ENCODE measurements around the gene POU2AF3.

The POU2AF3 gene

GRCh38 chr11:111324277-111324720 is 26.0 kb downstream of the POU2AF3 start:
- no peak for TF ChIP-seq CTCF (IDR thresholded peaks at IDR 0.05; ENCODE audit: borderline replicate concordance, control extremely low read depth, extremely low read depth, insufficient read depth, missing control alignments)
- in situ Hi-C loops (cut with MboI; ENCODE audit: low sequenced_read_pairs, unreplicated experiment) = no loop called here
- DNase-seq (ENCODE audit: low spot score) = no peak

GRCh38 chr11:111325259-111325658 is 26.9 kb downstream of the POU2AF3 start:
- no peak for TF ChIP-seq CTCF (IDR thresholded peaks at IDR 0.05; ENCODE audit: borderline replicate concordance, control extremely low read depth, extremely low read depth, insufficient read depth, missing control alignments)
- no peak for DNase-seq (ENCODE audit: low spot score)
- in situ Hi-C loops (cut with MboI; ENCODE audit: low sequenced_read_pairs, unreplicated experiment) = no loop called here

GRCh38 chr11:111326824-111327223 is 28.5 kb downstream of the POU2AF3 start:
- no peak for TF ChIP-seq CTCF (IDR thresholded peaks at IDR 0.05; ENCODE audit: borderline replicate concordance, control extremely low read depth, extremely low read depth, insufficient read depth, missing control alignments)
- no peak for DNase-seq (ENCODE audit: low spot score)
- in situ Hi-C loops (cut with MboI; ENCODE audit: low sequenced_read_pairs, unreplicated experiment) = no loop called here

GRCh38 chr11:111327908-111328624 is 29.7 kb downstream of the POU2AF3 start:
- in situ Hi-C loops (cut with MboI; ENCODE audit: low sequenced_read_pairs, unreplicated experiment) = no loop called here
- DNase-seq (ENCODE audit: low spot score) = no peak
- no peak for TF ChIP-seq CTCF (IDR thresholded peaks at IDR 0.05; ENCODE audit: borderline replicate concordance, control extremely low read depth, extremely low read depth, insufficient read depth, missing control alignments)

- in situ Hi-C loops (cut with MboI; ENCODE audit: low sequenced_read_pairs, unreplicated experiment) = no loop called here
- DNase-seq (ENCODE audit: low spot score) = no peak
- no peak for TF ChIP-seq CTCF (IDR thresholded peaks at IDR 0.05; ENCODE audit: borderline replicate concordance, control extremely low read depth, extremely low read depth, insufficient read depth, missing control alignments)
These were observed 31.2 kb downstream of the POU2AF3 start for GRCh38 chr11:111329306-111330204.

GRCh38 chr11:111330234-111330893 is 32.0 kb downstream of the POU2AF3 start:
- in situ Hi-C loops (cut with MboI; ENCODE audit: low sequenced_read_pairs, unreplicated experiment) = no loop called here
- DNase-seq (ENCODE audit: low spot score) = no peak
- TF ChIP-seq CTCF (IDR thresholded peaks at IDR 0.05; ENCODE audit: borderline replicate concordance, control extremely low read depth, extremely low read depth, insufficient read depth, missing control alignments) = no peak
